Measurements from ENCODE around the gene TACC2.

- TF ChIP-seq EZH2 (IDR thresholded peaks at IDR 0.05; ENCODE audit: borderline replicate concordance, insufficient read depth, low read depth, low read length, poor library complexity, severe bottlenecking): no peak
- TF ChIP-seq CTCF (IDR thresholded peaks at IDR 0.05): no peak
Observed at GRCh38 chr10:122117475-122117874, 128.5 kb downstream of the TACC2 start.

Data from B cell (primary cell).